ENCODE measurements around the gene HPRT1.

- TF ChIP-seq CTCF (IDR thresholded peaks at IDR 0.05) (no peak), POLR2A (IDR thresholded peaks at IDR 0.05) (no peak)
These were observed 876 bp downstream of the HPRT1 start for GRCh38 chrX:134460862-134461220.

All from Peyer's patch (tissue), 4 donors.